Caco-2 (cell line): ENCODE data around the gene ATG9A. TPM values are rescaled to one million over a fixed set of nuclear protein-coding genes. Genes with fewer than 3 reads are reported as not detected.
A peak's percentile ranks its signal among the peaks of the same experiment; 100 is the strongest.

Experiments
- BruUV-seq: library from RNA; stranded (reverse); fragments of 400-500 nt; replicated peaks from 2 replicates; lab custom pipeline; 2021; lab: Mats Ljungman, UMichigan
- CTCF ChIA-PET: fragments of 300-600 bp; sonication (Branson Sonifier 250); formaldehyde crosslinking; loops from one replicate; lab custom pipeline; 2022; ENCODE audit warnings: antibody characterized with exemption; lab: Charles Lee
- POLR2A ChIA-PET: fragments of 300-600 bp; sonication (Branson Sonifier 250); formaldehyde crosslinking; loops from one replicate; lab custom pipeline; 2022; ENCODE audit warnings: antibody characterized with exemption; lab: Charles Lee
- DNase-seq, 2 experiments: peaks; one replicate each; pipeline versions ENCODE4 v3.0.0 to v3.0.0-alpha.2; 2020 to 2022
- H3K27me3 ChIP-seq: replicated peaks from 2 replicates; pipeline ENCODE4 v1.6.0; 2011; ENCODE audit warnings: low read length; ENCODE audit not compliant: control insufficient read depth, insufficient read depth
- H3K36me3 ChIP-seq: 2 replicates; pipeline ENCODE4 v1.5.1; 2011; ENCODE audit warnings: low read length; ENCODE audit not compliant: control insufficient read depth, insufficient read depth
- H3K4me1 ChIP-seq: fragments of 250-450 bp; sonication (Bioruptor Pico); 2 replicates; pipeline ENCODE4 v1.5.1; 2020; ENCODE audit warnings: mild to moderate bottlenecking
- H3K4me3 ChIP-seq: 2 replicates; pipeline ENCODE4 v1.5.1; 2011; ENCODE audit warnings: low read depth, mild to moderate bottlenecking, control low read depth, low read length
- H3K9me3 ChIP-seq: fragments of 250-450 bp; sonication (Bioruptor Pico); 2 replicates; pipeline ENCODE4 v1.5.1; 2020; ENCODE audit warnings: mild to moderate bottlenecking, moderate library complexity
- H3K27ac Mint-ChIP-seq: one replicate; pipeline ENCODE4 v1.8.0; 2022; ENCODE audit warnings: mixed read lengths; ENCODE audit not compliant: unreplicated experiment
- H3K27me3 Mint-ChIP-seq: one replicate; pipeline ENCODE4 v1.8.0; 2022; ENCODE audit warnings: mixed read lengths; ENCODE audit not compliant: insufficient read depth, unreplicated experiment
- H3K36me3 Mint-ChIP-seq: one replicate; pipeline ENCODE4 v1.8.0; 2022; ENCODE audit warnings: mild to moderate bottlenecking, mixed read lengths; ENCODE audit not compliant: insufficient read depth, unreplicated experiment
- H3K4me1 Mint-ChIP-seq: one replicate; pipeline ENCODE4 v1.8.0; 2022; ENCODE audit warnings: low read depth, mixed read lengths; ENCODE audit not compliant: unreplicated experiment
- H3K4me3 Mint-ChIP-seq: one replicate; pipeline ENCODE4 v1.8.0; 2022; ENCODE audit warnings: mild to moderate bottlenecking, moderate library complexity, mixed read lengths; ENCODE audit not compliant: unreplicated experiment
- H3K9me3 Mint-ChIP-seq: one replicate; pipeline ENCODE4 v1.8.0; 2022; ENCODE audit warnings: mixed read lengths; ENCODE audit not compliant: unreplicated experiment
- CTCF ChIP-seq, 2 experiments: fragments of 200-600 bp in 1 of 2; IDR thresholded peaks; 1 replicate in 1 of 2; 2 replicates in 1 of 2; pipeline versions ENCODE4 v1.5.1 to v1.8.0; 2011 to 2022; ENCODE audit warnings: antibody characterized with exemption in 1 of 2, control low read depth in 1 of 2, inconsistent platforms in 1 of 2, low read depth in 1 of 2, low read length in 1 of 2, mild to moderate bottlenecking in 1 of 2, moderate library complexity in 1 of 2; ENCODE audit not compliant: insufficient read depth in 1 of 2, severe bottlenecking in 1 of 2, unreplicated experiment in 1 of 2
- intact Hi-C: fragments of 100-400 bp; cut with micrococcal nuclease; formaldehyde crosslinking; loops from one replicate; pipeline ENCODE4 v1.10.0; 2022; ENCODE audit not compliant: unreplicated experiment
- total RNA-seq: library from RNA; stranded (reverse); gene quantifications from 2 replicates; pipeline ENCODE4 v1.2.3, GENCODE V29; 2022

Gene ATG9A
- total RNA-seq, 1 experiment from 2014 or later, result 62.9 TPM

- CTCF ChIA-PET, result interaction anchor here (0.6 to 2.6 kb wide), 9 partner anchors 13 to 192 kb away, joined by 3 to 25 read pairs (median 4); partner anchors contain the start of genes DNAJB2 and ZFAND2B
- H3K4me1 ChIP-seq, result peaks cover 39% of the 10 kb centered on the region
- peaks cover 4% of the 10 kb centered on the region for H3K27me3 Mint-ChIP-seq
- H3K9me3 ChIP-seq, result no peaks in the 10 kb centered on the region
- intact Hi-C loops, result no loop called here
- DNase-seq, result no peak
- no peaks in the 10 kb centered on the region for H3K27me3 ChIP-seq
- peaks cover 15% of the 10 kb centered on the region for H3K36me3 Mint-ChIP-seq
- no peaks in the 10 kb centered on the region for H3K9me3 Mint-ChIP-seq
- H3K36me3 ChIP-seq, result no peaks in the 10 kb centered on the region; the same call in 1 of the 2 replicates
- no TSS peak for BruUV-seq
- POLR2A ChIA-PET, result interaction anchor here (1.3 to 1.5 kb wide), 4 partner anchors 24 to 74 kb away, joined by 4 to 12 read pairs (median 5); partner anchors contain the start of genes CNPPD1 and DNAJB2
- no peak for TF ChIP-seq CTCF (IDR thresholded peaks at IDR 0.05; ENCODE audit: insufficient read depth in 1 of 2, low read depth in 1 of 2, low read length in 1 of 2, severe bottlenecking in 1 of 2, unreplicated experiment in 1 of 2)
- H3K4me1 Mint-ChIP-seq, result peaks cover 37% of the 10 kb centered on the region
- H3K4me3 ChIP-seq, result no peak overlapping the region
- H3K27ac Mint-ChIP-seq, result peak overlapping the region; percentile 55
- no peak overlapping the region for H3K4me3 Mint-ChIP-seq
Observed at GRCh38 chr2:219250049-219250781, 20.8 kb upstream of the ATG9A start.

- intact Hi-C loops, result loop anchor here (1.0 to 2.0 kb wide), 5 partner anchors 20 to 89 kb away; partner anchors contain the start of genes ABCB6, ANKZF1, ATG9A and DNAJB2
- Mint-ChIP-seq H3K27me3 (no peaks in the 10 kb centered on the region), H3K4me3 (peak overlapping the region; percentile 20), H3K36me3 (peaks cover 18% of the 10 kb centered on the region), H3K9me3 (no peaks in the 10 kb centered on the region), H3K4me1 (peaks cover 30% of the 10 kb centered on the region), H3K27ac (peak overlapping the region; percentile 55)
- ChIA-PET CTCF (interaction anchor here (0.6 to 2.6 kb wide), 12 partner anchors 10 to 258 kb away, joined by 3 to 25 read pairs (median 4); partner anchors contain the start of genes DNAJB2 and ZFAND2B), POLR2A (interaction anchor here (0.5 to 1.5 kb wide), 12 partner anchors 19 to 249 kb away, joined by 3 to 12 read pairs (median 6); partner anchors contain the start of genes ABCB6, CNPPD1, DNAJB2 and DNPEP)
- Histone ChIP-seq H3K9me3 (no peaks in the 10 kb centered on the region), H3K36me3 (no peaks in the 10 kb centered on the region; the same call in 1 of the 2 replicates), H3K4me1 (peaks cover 39% of the 10 kb centered on the region), H3K4me3 (no peak overlapping the region), H3K27me3 (no peaks in the 10 kb centered on the region)
- peak; percentile 93 to 94 for DNase-seq
- no peak for TF ChIP-seq CTCF (IDR thresholded peaks at IDR 0.05; ENCODE audit: insufficient read depth in 1 of 2, low read depth in 1 of 2, low read length in 1 of 2, severe bottlenecking in 1 of 2, unreplicated experiment in 1 of 2)
- no TSS peak for BruUV-seq
Observed at GRCh38 chr2:219249203-219249980, 20.0 kb upstream of the ATG9A start.

GRCh38 chr2:219248845-219249202 lies 19.4 kb upstream of the ATG9A start:
- no peaks in the 10 kb centered on the region for H3K9me3 Mint-ChIP-seq
- intact Hi-C loops, result loop anchor here (1.0 to 2.0 kb wide), 5 partner anchors 20 to 89 kb away; partner anchors contain the start of genes ABCB6, ANKZF1, ATG9A and DNAJB2
- peaks cover 30% of the 10 kb centered on the region for H3K4me1 Mint-ChIP-seq
- CTCF ChIA-PET, result interaction anchor here (0.6 to 2.6 kb wide), 11 partner anchors 9 to 258 kb away, joined by 3 to 25 read pairs (median 4); partner anchors contain the start of gene DNAJB2
- H3K27ac Mint-ChIP-seq, result peak overlapping the region; percentile 55
- no peaks in the 10 kb centered on the region for H3K27me3 ChIP-seq
- H3K9me3 ChIP-seq, result no peaks in the 10 kb centered on the region
- no peaks in the 10 kb centered on the region for H3K27me3 Mint-ChIP-seq
- no peaks in the 10 kb centered on the region; the same call in 1 of the 2 replicates for H3K36me3 ChIP-seq
- peaks cover 18% of the 10 kb centered on the region for H3K36me3 Mint-ChIP-seq
- POLR2A ChIA-PET, result interaction anchor here (0.6 to 1.5 kb wide), 10 partner anchors 18 to 250 kb away, joined by 3 to 12 read pairs (median 6); partner anchors contain the start of genes ABCB6, CNPPD1, DNAJB2 and DNPEP
- no TSS peak for BruUV-seq
- peaks cover 39% of the 10 kb centered on the region for H3K4me1 ChIP-seq
- DNase-seq, result no peak
- H3K4me3 Mint-ChIP-seq, result peak overlapping the region; percentile 20
- H3K4me3 ChIP-seq, result no peak overlapping the region
- no peak for TF ChIP-seq CTCF (IDR thresholded peaks at IDR 0.05; ENCODE audit: insufficient read depth in 1 of 2, low read depth in 1 of 2, low read length in 1 of 2, severe bottlenecking in 1 of 2, unreplicated experiment in 1 of 2)
